HG02798 (cell line): ENCODE data around the gene FOXB2.

Source experiments
- ATAC-seq: cut with Tn5 transposase; IDR thresholded peaks from one replicate; pipeline ENCODE4 v1.9.1; 2021; ENCODE audit warnings: mild to moderate bottlenecking; ENCODE audit not compliant: unreplicated experiment, poor library complexity

FOXB2 gene

DNA sequence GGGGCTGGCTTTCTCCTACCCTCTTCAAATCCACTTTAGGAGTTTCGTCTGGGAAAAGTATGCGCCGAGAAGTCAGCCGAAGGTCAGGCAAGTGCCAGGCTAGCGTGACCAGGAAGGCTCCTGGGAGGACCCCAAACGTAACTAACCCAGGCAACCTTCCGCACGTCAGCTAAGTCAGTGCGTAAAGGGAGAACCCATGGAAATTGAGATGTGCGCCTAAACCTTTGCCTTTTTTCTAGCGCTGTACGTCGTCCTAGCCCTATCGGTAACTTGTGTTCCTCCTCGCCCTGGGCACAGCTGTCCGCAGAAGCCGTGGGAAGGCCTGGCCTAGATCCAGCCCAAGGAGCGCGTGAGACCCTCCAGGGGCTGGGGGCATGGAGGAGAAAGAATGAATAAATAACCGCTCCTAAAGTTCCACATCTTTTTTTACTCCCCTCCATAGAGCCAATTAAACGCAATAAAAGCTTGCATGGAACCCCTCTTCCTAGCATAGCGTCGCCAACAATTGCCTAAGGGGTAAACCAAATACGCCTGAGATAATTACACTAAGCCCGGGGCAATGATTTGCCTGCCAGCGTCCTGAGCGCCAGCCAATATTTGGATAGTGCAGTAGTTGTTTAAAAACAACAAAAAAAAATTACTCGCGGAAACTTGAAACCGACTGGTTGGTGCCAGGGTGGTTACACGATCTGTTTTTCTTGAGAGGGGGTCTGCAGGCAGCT lies 4.0 kb upstream of the FOXB2 start:
- no peak for ATAC-seq

DNA sequence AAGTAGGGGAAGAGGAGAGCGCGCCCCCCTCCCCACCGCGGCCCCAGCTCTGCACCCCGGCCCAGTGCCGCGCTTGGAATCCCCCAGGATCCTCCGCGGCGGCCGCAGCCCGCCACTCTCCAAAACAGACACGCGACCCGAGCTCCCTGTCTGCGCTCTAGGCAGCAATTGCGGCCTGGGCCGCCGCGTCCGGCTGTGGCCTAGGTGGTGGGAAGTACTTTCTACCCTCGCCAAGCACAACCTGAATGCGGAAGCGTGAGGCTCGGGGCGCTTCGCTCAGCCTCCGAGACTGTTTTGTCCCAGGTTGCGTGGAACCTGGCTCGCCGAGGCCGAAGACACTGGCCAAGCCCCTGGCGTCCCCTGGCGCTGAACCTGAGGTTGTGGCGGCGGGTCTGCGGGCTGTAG lies 3.3 kb upstream of the FOXB2 start:
- ATAC-seq = no peak

DNA sequence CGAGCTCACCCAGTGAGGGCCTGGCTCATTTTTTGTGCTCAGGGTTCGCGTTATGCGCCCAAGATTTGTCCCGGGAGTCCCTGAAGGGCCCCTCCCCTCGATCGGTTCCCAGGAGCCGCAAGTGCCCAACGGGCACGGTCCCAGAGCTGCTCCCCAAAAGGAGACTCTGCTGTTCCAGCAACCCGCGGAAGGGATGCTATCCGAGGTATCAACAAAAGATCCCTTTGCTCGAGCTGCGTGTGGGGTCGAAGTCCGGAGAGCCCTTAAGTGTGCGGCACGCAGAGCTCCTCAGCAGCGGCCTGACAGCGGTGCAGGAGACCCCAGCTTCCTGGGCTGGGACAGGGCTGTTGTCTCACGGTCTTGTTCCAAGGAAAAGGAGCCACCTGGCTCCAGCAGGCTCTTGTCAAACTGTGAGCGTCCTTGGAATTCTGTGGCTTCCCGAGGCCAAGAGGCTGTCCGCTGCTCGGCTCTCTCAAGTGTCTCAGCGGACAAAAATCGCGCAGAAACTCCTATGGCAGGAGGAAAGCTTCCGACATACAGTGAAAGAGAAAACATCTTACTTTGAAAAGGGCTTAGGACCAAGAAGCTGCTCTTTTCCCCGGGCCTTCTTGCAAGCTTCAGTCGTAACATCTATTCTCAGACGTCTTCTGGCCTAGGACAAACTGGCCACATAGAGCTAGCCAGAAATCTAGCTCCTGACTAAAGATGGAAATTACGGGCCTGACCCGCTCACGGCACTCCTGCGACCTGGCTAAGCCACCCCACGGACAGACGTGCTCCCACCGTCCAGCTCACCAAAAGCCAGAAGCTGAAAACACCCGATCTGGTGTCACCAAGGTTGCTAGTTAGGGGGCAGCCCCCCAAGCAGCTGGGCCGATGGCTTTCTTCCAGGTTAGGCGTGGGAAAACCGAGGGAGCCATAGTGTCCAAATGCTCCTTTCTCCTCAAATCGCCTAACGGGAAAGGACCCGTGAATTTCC lies 2.6 kb upstream of the FOXB2 start:
- no peak for ATAC-seq

DNA sequence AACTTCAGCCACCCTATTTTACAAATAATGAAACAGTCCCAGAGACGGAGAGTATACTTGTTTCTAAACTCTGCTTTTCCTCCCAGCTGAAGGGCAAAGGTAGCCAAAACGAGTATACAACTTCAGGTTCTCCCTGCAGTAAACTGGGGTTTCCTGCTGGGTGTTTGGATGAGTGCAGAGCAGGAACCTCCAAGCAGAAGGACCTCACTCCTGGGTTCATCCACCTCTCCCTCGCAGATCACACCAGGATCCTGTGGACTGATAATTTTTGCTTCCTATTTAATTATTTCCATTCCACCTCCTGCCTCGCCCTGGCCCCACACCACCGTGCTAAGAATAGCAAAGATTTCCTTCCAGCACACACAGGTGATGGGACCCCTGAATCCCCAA lies 2.0 kb upstream of the FOXB2 start:
- no peak for ATAC-seq

DNA sequence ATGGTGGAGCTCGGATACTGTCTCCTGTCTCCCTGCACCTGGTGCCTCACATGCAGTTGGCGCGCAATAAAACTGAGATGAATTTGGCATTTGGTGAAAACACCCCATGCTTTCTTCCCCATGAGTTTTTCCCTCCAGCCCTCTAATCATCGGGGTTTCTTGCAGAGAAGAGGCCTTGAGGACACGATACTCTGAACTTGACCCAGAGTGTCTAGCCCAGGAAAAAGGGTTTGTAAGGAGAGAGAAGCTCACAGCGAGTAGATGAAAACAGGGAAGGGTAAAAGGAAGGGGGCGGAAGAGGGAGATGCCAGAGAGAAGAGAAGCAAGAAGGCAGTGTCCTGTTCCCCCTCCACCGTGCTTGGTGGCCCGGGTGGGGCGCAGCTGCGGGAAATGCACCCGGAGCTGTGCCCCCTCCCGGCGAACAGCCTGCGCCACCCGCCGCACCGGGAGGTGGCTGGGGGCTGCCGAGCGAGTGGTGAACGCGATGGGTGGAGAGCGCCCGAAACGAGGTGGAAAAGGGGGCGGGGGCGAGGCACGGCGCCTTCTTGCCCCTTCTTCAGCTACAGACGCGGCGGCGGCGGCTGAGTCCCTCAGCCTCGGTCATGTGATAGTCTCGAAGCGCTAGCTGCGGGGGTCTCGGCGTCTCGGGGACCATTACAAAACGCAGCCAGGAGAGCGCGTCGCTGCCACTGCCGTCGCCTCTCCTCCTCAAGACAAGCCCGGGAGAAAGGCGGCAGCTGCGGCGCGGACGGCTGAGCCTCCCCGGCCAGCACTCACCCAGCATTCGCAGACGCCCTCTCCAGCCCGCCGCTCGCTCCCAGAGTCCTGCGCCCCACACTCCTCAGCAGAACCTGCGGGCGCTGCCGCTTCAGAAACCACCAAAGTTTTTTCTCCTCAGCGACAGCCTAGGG lies 1.1 kb upstream of the FOXB2 start:
- ATAC-seq = no peak

DNA sequence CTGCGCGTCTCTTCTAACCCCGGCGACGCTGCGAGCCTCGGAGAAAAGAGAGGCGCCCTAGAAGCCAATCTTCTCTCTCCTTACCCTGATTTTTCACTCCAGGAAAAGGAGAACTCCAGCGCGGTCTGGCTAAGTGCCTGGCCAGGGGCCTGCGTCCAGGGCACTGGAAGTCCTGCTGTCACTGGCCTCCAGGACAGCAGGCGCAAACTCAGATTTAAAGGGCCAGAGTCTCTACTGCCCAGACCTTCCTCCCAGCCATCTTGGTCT lies 553 bp upstream of the FOXB2 start:
- no peak for ATAC-seq

DNA sequence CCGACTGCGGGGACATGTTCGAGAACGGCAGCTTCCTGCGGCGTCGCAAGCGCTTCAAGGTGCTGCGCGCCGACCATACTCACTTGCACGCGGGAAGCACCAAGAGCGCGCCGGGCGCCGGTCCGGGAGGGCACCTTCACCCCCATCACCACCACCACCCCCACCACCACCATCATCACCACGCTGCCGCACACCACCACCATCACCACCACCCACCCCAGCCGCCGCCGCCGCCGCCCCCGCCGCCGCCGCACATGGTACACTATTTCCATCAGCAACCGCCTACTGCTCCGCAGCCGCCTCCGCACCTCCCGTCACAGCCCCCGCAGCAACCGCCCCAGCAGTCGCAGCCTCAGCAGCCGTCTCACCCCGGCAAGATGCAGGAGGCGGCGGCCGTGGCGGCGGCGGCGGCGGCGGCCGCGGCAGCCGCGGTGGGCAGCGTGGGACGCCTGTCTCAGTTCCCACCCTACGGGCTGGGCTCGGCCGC lies 514 bp downstream of the FOXB2 start:
- ATAC-seq = no peak

DNA sequence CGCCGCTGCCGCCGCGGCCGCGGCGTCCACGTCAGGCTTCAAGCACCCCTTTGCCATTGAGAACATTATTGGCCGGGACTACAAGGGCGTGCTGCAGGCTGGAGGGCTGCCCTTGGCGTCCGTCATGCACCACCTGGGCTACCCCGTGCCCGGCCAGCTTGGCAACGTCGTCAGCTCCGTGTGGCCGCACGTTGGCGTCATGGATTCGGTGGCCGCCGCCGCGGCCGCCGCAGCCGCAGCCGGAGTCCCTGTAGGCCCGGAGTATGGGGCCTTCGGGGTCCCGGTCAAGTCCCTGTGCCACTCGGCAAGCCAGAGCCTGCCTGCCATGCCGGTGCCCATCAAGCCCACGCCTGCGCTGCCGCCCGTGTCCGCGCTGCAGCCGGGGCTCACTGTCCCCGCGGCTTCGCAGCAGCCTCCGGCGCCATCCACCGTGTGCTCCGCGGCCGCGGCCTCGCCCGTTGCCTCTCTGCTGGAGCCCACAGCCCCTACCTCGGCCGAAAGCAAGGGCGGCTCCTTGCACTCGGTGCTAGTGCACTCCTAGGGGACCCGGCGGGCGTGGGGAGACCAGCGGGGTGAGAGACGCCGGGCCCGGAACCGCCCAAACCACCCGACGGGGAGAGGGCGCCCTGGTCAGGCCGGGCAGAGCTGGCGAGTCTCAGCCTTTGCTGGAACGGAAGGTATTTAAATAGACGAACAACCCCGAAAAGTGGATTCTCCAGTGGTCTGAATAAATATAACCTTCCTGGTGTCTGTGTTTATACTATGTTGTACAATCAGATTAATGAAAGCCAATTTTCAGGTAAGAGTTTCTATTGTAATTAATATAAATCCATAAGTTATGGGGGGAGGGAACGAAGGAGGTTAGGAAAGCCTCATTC lies 1.2 kb downstream of the FOXB2 start:
- ATAC-seq = no peak

DNA sequence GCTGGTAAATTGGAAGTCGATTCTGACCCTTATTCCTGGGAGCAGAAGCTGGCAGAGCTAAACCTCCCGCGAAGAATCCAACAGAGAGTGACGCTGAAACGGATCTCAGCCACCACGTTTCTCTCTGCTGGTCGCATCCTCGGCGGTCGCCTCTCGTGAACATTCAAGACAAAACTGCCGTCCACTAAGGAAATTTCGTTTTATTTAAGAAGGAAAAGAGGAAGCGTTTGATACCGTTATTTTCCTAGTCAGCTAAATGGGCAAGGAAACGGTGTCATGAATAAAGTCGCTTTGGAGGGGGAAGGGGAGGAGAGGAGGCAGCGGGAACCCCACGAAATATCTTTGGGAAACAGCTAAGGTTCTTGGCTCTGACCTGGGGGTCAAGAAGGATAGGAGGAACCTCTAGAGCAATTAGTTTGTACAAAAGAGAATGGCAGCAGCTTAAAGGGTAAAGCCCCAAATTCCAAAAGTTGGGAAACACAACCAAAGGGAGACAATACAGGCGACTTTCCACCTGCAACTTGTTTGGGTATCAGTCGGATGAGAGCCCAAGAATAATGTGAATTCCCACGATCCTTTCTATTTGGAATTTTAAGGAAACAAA lies 1.9 kb downstream of the FOXB2 start:
- no peak for ATAC-seq

DNA sequence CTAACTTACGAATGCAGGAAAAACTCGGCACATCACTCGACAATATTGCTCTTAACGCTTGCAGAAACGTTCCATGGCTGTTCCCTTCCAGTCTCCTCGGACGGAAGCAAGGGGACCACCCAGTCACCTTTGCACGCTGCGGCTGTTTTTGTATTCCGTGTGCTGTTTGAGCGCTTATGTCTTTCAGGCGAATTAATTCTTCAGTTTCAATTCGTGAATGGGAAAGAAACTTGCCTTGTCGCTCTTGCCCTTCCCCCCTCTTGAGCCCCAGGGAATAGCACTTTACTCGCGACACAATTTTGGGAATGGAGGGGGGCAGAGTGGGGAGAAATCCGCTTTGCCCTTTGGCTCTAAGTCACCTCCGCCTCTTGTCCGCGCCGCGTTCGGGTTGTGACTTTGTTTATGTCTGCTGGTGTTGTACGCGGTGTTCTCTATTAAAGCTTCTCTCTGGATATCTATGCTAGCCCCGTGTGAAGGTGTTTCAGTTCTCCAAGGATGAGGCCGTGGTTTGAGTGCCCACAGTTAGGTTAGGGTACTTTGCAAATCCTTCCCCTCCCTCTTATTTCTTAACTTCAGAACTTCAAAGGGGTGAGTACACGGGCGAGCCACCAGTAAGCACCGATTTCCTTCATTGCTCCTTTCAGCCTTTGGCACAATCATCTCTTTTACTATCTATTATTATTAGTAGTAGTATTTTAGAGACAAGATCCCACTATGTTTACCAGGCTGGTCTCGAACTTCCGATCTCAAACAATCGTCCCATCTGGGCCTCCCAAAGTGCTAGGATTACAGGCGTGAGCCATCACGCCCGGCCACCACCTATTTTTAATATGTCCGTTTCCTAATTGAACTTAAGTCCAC lies 2.7 kb downstream of the FOXB2 start:
- ATAC-seq = no peak

DNA sequence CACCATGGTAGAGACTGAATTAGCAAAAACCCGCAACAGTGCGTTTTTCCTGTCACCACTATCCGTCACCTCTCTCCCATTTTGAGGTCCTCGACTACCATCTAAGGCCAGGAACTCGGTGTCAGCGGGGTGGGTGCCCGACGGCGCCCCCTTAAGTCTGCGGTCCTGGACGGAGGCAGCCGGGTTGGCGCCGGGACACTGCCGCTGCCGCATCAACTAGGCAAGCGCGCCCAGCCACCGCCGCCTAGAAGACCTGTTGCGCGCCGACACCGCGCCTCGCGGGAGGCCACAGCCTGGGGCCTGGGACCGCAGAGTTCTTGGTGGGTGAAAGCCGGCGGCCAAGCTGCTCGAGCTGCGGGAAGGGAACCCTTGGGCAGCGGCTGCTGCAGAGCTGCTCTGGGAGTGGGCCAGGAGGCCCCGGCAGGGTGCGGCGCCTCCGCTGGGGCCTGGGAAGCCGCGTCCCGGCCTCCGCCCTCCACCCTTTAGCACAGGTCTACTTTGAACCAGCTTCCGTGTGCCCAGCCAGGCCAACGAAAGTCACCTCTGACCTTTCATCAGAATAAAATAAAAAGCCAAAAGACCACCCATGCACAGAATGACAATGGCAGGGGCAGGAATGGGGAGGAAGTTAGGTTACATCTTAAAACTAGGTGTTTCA lies 3.5 kb downstream of the FOXB2 start:
- ATAC-seq = no peak

DNA sequence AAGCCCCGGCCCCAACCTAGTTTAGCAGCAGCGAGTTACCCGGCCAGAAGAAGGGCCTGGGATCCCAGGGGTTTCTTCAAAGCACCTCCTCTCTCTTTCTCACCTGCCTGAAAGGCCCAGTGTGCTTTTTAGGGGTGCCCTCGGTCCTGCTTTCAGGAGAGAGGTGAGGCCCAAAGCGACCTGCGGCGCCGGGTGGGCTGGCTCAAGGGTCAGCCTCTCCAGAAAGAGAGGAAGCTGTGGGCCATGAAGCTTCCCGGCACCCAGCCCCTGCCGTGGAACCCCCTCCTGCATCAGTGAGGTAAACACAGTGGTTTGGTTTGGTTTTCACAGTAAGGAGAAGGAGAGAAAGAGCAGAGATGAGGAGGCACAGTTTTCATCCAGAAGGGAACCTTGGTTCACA lies 4.3 kb downstream of the FOXB2 start:
- no peak for ATAC-seq

DNA sequence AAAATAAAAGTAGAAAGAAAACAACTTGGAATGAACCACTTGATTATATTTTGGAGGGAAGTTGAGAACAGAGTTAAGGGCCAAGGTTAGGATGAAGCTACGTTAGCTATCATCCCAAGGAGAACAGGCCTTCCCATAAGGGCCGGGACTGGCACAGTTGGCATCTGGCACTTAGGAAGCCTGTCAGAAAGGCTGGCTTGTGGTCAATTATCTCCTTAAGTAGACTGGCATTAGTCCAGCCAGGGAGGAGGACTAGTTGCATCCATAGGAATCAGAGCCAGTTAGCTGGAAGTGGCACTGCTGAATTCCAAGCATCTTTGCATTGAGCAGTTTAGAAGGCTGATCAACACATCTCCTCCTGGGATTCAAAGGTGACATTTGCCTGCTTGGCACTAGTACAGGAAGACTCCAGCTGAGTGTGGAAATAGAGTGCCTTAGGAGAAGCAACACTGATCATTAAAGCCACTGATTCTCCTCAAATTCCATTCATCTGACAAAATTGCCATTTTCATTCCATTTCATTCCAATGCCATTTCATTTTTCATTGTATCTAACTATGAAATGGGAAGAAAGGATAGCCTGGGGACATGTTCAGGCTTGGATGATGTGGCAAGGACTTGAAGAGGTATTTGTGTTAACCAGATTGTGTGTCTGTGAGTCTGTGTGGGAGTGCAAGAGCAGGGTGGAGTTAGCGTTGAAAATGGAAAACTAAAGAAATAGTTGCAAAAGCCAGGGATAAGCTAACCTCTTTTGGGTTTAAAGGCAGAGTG lies 5.5 kb downstream of the FOXB2 start:
- ATAC-seq = no peak

DNA sequence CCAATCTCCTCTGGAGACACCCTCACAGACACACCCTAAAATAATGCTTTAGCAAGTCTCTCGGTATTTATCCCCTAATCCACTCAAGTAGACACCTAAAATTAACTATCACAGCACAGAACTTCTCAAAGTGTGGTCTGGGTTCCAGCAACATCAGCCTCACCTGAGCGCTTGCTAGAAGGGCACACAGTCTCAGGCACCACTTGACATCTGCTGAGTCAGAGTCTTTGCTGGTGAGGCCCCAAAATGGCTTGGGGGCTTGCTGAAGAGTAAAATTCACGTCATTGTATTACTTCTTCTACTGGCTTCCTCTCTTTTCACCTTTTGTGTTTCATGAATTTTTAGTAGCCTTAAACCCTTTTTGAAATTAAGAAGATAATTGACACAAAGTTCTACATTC lies 9.0 kb downstream of the FOXB2 start:
- no peak for ATAC-seq

DNA sequence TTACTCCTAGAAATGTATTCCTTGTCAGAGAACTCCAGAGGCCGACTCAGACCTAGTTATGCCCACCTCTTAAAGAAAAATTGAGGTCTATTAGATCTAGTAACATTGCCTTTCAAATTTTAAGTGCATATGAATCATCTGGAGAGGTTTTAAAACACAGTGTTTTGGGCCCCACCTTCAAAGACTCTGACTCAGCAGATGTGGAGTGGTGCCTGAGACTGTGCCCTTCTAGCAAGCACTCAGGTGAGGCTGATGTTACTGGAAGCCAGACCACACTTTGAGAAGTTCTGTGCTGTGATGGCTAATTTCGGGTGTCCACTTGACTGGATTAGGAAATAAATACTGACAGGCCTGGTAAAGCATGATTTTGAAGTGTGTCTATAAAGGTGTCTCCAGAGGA lies 10.6 kb downstream of the FOXB2 start:
- ATAC-seq = no peak

DNA sequence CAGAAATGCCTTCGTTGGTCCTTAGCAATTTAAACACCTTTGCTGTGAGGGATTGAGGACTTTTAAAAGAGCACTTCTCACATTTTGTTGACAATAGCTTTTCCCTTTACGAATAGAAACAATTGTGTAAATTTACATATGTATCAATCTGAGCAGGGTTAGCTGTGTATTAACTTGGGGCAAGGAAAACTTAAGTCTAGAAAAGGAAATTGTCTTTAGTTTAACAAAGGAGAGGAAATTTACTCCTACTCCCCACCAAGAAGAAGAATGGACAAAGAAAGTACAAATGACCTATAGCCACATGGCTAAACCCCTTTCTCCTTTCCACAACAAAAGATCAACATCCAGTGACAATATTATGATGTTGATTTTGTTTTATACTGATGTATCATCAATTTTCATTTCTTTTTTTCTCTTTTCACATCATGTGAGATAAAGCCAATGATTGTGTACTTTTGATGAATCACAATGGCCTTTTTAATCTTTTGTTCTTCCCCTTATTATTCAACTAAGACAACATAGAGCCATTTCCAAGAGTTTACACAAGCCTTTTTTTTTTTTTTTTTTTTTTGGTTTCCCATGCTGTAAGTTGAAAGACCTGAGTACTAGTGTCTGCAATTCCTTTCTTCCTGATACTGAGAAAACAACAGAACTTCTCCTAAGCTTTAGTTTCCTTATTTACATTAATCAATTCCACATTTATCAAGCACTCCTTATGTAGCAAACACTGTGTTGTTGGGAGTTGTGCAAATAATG lies 19.0 kb downstream of the FOXB2 start:
- ATAC-seq = no peak

DNA sequence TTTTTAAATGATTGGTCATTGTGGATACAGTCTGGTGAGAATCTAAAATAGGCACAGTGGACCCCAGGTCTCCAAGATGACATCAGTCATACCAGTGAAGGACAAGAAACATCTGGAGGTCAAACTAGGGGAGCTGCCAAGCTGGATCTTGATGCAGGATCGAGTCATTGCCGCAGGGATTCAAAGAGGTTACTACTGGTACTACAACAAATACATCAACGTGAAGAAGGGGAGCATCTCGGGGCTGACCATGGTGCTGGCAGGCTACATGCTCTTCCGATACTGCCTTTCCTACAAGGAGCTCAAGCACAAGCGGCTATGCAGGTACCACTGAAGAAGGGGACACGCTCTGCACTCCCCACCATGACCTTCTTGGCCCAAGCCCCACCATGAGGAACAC lies 20.9 kb downstream of the FOXB2 start:
- no peak for ATAC-seq
